HuH-7 (cell line): ENCODE measurements around the gene RAB33A.

Experiments
- DNase-seq: peaks from one replicate; pipeline ENCODE4 v3.0.0; 2011; ENCODE audit warnings: low spot score

RAB33A gene

DNA sequence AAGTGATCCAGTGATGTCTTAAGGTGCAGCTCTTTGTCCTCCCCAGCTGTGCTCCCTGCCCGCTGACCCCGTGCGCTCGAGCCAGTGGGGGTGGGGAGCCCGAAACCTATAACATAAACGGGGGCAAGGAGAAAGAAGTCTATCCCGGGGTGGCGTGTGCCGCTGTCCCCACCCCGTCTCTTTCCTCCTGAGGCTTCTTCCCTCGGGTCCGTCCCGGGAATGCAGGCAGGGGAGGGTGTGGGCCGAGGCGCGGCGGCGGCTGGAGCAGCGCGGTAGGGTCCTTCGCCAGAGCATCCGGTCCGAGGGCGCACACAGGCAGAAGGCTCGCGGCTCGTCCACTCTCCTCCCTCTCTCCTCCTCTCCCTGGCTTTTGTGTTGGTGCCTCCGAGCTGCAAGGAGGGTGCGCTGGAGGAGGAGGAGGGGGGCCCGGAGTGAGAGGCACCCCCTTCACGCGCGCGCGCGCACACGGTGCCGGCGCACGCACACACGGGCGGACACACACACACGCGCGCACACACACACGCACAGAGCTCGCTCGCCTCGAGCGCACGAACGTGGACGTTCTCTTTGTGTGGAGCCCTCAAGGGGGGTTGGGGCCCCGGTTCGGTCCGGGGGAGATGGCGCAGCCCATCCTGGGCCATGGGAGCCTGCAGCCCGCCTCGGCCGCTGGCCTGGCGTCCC is at the start of gene RAB33A:
Gene RAB33A (plus strand): TSS at position 517 of the 681 bp plus-strand sequence. CDS start 101 bp downstream, at position 618.
- no peak for DNase-seq

DNA sequence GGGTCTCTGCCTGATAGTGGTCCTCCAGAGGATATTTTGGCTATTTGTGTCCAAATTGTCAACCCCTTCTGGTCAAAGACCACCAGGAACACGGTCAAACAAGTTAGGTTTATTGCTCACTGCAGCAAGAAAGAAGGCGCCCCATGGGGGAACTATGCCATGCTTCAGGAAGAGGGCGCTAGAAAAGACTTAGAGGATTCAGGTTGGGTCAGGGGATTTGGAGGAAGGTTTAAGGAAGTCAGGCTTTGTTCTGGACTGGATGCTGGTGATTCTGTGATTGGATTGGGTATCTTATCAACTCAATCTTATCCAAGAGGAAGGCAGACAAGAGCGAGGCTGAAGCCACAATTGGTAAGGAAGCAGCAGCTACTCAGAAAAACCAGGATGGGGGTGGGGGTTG is 47.2 kb upstream of the RAB33A start:
- no peak for DNase-seq

DNA sequence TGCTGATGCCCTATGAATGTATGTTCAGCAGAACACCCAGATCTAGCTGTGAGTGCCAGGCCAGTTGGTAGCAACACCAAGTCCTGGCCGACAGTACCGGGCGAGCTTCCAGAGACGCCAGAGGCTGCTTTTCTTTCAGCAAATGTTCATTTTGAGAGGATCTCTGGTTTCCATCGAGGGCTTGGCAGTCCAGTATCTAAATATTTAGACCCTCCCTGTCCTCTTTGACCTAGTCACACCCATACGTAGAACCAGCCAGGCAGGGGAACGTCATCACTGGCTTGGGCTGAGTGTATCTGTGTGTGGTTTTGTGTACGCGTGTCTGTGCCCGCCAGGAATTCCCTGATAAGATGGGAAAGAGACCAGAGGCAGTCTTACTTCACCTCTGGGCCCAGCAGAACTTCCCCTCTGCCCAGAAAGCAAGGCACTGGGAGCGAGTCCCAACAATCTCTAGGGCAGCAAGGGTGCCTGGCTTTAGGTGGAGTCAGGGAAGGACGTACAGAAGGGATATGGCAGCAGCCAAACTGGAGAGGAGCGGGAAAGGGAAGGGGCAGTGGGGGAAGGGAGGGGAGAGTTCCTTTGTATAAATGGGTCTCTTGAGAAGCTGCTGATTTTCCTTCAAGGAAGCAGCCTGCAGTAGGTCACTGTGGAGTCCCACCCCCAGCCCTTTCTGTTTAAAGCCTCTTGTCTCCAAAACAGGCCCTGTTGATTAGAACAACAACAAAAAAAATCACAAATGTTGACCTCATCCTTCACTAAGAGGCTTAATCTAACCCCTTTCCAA is 46.5 kb upstream of the RAB33A start:
- no peak for DNase-seq

DNA sequence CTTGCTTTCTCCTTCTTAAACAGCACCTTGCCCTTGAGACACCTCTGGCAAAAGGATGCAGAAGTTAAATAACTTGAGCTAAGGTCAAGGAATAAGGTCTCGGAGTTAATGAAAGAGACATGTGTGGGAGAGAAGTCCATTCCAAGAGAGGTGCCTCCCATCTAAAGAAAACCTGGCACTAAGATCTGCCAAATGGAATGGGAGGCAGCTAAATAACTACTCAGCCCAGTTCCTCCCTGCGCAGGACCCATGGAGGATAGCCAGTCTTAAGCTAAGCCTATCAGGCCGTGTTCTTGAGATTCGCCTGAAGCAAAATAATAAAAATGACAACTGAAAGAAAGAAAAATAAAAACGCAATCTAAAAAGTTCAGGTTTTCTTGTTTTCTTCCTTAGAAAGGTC is 40.8 kb upstream of the RAB33A start:
- DNase-seq, result no peak

DNA sequence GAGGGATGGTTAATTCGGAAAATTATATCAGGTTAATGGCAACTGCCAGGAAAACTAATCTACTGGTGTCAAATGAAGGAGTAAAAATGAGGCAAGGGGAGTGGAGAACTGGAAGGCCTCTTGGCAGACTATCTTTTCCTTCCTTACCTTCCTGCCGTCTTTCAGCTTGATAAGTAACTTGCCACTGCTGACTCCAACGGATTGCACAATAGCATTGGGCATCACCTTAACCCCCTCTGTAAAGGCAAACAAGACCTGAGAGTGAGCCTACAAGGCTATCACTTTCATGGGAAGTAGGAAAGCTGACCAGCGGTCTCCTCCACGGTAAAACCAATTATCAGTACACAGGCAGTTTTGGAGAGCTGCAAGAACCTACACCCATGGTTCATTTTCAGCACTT is 35.3 kb upstream of the RAB33A start:
- DNase-seq, result no peak

DNA sequence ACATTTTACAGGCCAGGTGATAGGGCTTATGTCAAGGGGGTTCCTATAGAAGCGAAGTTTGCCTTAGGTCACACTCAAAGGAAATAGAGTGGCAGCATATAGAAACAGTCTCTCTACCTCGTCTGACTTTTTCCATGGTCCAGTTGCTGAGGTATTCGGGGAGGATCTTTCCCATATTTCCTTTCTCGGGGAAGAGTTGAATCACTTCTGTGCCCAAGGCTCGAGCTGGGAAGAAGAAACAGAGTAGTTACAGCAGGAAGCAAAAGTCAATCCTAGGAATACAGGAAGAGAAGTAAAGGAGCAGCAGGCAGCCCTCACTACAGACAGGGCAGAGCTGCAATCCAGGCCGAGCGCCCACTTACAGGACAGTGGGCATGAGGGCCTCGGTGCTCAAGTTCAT is 34.8 kb upstream of the RAB33A start:
- no peak for DNase-seq

DNA sequence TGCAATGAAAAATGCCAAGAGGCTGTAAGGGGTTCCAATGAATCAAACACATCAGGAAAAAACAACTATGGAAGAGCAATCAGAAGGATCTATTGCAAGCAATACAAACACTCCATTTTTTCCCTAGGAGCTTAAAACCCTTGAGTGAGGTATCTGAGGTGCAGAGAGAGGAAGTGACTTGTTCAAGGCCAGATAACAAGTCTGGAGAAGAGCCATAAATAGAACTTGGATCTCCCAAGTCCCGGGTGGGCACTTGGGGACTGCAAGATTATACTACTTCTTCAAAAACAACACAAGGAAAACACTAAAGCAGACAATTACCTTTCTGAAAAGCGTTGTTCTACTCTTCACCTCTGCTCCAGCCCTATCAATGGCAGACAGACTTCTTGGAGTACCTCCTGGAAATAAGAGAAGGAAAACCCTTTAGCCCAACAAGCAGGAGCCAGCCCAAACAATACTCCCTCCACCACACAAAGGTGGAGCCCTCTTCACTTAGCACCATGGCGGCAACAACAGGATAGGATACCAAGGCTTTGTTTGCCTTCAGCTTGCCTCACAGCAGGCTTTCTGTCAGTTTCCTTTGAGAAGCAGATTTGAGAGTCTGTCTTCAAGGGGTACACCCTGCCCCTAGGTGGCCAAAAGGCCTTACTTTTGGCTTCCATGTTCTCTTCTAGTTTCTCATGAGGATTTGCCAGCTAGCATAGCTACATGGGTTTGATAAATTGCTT is 32.1 kb upstream of the RAB33A start:
- DNase-seq, result no peak

DNA sequence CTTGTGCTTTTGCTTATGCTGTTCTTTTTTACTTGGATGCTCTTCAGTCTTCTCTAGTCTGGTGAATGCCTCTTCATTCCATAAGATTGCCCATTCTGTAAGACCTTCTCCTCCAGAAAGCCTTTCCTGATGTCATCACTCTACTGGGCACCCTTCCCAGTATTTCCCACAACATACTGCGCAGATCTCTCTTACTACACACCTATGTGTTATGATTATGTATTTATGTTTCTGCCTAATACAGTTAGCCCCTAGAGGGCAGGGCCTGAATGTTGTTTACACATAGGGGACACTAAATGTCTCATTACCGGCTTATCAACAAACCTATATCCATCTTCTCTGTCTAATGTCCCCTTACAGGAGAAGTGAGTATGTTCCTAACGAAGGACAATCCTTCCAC is 27.3 kb upstream of the RAB33A start:
- DNase-seq, result no peak

DNA sequence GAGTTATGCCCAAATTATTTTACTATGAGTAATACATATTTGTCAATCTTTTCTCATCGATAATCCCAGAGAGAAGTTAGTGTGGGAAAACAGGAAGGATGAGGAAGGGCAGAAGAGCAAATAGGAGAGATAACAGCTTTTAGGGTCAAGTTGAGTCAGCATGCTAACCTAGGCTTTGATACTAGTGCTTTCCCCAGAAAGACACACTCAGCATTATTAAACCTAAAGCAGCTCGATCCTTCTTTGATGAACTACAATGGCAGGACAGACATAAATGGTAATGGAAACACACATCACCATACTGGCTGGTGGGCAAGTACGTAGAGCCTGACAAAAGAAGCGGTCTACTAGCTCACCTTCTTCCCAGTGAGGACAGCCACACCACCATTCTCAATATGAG is 26.6 kb upstream of the RAB33A start:
- no peak for DNase-seq

DNA sequence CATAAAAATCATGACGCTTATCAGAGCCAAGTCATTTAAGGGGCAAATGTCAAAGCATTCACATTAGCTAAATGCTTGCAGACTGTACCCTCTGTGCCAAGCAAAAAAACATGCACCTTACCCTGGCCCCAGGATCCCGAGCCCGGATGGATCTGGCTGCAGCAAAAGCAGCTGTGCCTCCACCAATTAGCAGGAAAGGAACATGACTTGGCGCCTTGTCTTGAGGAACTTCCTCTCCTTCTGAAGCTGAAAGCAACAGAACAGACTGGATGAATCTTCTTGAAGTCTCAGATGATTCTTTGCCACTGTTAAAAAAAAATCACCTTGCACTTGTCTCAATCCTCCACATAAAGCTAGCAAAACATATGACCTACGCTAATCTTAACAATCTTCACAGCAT is 24.1 kb upstream of the RAB33A start:
- no peak for DNase-seq

DNA sequence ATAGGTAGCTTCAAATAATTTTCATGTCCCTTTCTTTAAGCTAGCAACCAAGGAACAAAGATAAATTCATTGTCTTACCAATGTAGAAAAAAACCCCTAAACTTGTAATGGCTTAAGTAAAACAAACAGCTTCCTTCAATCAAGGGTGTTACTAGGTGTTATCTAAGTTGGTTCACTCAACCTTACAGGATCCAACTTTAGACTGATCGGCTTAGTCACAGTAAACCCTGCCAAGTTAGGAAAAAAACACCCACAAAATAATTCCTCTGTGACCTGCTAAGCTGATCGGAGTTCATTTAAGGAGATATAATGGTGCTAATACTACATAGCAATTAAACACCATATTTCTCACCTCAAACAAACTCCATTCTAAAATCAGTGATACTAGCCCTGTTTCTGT is 16.2 kb upstream of the RAB33A start:
- no peak for DNase-seq

DNA sequence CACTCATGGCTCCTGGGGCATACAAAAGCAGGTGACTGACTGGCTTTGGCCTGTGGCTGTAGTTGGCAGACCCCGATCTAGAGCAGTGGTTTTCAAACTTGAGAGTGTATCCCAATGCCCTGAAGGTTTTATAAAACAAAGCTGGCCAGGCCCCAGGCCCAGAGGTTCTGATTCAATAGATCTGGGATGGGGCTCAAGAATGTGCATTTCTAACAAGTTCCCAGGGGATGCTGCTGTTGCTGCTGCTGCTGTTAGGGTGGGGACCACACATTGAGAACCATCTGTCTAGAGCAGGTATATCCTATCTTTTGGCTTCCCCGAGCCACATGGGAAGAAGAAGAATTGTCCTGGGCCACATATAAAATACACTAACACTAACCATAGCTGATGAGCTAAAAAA is 13.5 kb upstream of the RAB33A start:
- no peak for DNase-seq

DNA sequence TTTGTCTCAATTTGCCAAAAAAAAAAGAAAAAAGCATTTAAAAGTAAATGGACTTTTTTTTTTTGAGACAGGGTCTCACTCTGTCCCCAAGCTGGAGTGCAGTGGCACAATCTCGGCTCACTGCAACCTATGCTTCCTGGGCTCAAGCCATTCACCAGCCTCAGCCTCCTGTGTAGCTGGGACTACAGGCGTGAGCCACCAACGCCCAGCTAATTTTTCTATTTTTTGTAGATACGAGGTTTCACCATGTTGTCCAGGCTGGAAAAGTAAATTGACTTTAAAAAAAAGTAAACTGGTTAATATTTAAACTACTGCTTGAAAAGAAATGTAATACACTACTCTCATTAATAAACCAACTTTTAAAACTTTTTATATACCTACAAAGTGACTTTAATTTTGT is 12.0 kb upstream of the RAB33A start:
- DNase-seq, result no peak

DNA sequence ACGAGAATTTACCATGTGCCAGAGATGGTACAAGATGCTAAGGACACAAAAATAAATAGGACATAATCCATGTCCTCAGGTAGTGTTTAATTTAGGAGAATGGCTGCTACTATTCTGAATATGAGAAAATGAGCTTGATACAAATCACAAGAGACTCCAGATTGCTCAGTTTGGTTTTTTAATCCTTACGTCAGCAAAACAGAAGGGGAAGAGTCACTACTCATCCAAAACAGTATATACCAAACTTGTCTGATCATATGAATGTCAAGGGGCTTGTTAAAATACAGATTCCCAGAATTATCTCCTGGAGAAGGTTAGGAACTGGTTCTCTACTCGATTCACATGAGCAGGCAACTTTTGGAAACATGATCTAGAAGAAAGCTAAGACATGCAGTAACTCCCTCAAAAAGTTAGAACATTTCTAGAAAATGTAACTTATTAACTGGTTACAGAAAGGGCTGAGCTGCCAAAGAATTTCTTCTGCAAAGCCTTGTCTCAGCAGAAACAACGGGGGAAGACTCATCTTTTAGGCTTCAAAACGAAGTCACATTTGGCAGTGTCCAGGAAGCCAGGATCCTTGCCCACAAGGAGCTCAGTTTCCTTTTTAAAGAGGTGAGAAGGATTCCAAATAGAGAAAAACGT is 9.5 kb upstream of the RAB33A start:
- DNase-seq, result no peak

DNA sequence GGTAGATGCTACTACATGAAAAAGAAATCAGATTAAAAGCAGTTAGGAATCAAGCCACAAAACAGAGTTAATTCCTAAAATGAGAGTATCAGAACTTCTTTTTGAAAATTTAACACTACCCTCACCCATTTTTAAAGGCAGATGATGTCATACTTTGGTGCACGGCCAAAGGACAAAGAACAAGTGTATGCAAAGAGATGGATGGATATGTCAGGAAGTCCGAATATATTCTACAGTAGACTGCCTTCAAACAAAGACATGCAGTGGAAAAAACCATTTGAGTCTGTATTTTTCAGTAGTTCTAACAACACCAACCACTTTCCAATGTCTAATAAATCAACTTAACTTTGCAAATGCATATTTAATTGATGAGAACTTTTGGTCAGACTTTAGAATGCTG is 8.4 kb upstream of the RAB33A start:
- DNase-seq, result no peak

DNA sequence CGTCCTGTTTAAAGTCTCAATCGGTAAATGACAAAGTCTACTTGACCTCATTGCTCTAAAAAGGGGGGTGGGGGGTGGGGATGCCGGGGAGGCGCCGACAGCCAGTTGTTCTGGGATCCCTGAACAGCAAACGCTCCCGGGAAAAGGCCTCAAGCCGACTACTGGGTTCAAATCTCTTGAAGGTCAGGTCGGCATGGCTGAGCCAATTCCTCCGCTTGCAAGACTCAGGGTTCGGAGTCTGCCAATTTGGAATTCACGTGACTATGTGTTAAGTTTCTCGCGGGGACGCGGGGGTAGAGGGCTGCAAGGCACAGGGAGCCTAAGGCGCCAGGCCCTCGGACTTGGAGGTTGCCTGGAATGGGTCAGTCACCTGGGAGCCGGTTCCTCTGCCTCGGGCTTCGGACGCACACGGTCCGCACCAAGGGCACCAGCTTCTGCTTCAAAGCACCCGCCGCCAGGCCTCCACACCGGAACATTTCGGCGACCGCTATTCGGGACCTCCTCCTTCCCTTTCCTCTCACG is 6.5 kb upstream of the RAB33A start:
- no peak for DNase-seq

DNA sequence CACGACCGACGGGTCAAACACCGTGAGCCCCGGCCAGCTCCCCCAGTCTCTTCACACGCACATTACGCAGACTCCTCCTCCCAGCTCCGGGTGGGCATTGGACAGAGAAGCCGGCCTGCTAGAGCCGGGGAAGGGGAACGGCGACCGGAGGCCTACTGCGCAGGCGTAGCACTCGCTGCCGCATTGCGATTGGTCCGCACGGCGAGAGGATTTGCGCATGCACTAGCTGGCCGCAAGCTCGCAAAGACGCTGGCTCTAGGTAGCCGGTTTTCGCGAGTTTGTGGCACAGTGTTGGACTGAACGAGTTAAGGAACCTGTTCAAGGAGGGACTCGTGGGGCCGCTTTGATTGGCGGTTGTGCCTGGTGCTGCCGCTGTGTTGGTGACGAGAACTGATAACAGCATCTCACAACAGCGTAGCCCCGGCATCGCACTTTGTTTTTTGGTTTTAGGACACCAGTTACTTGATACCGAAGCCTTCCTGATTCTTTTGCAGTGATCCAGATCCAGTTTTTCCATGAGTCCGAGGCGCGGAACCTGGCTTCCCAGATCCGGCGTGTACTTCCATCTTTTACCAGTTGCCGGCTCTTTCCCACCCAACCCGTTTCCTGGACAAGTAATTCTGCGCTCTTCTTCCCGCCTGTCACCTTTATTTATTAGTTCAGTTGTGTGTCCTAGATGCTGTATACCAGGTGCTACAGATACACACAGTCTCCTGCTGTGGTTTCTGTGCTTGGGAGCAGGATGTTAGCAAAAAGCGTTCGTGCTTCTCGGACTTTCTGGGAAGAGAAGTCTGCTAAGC is 5.9 kb upstream of the RAB33A start, which contains the start of gene AIFM1:
Gene AIFM1 (minus strand): TSS at position 139 of the 800 bp plus-strand sequence. CDS start 185 bp downstream, outside the sequence.
- peak; percentile 86 for DNase-seq

DNA sequence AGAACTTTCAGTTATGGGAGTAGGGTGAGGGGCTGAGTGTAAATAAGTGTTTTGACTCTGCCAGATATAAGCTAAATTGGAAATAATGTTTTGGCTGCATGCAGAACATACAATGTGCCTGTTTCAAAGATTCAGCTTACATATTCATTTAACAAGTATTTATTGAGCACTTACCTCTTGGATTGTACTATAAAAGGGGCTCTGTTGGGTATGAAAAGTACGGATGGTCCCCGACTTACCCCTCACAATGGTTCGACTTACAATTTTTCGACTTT is 5.3 kb upstream of the RAB33A start:
- DNase-seq, result no peak

DNA sequence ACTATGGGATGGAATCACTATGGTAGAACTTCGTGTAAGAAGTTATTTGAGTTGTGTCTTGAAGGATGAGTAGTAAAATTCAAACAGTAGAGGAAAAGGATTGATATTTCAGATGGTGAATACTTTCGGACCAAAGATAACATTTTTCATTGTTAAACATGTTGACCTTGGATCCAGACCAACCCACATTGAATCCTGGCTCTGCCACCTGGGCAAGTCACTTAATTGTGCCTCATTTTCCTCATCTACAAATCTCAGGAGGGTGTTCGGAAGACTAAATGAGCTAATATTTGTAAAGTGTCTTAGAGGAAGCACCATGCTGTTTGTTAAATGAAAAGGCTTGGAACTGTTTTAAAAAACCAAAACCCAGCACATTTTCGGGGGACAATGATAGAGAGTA is 4.7 kb upstream of the RAB33A start:
- no peak for DNase-seq

DNA sequence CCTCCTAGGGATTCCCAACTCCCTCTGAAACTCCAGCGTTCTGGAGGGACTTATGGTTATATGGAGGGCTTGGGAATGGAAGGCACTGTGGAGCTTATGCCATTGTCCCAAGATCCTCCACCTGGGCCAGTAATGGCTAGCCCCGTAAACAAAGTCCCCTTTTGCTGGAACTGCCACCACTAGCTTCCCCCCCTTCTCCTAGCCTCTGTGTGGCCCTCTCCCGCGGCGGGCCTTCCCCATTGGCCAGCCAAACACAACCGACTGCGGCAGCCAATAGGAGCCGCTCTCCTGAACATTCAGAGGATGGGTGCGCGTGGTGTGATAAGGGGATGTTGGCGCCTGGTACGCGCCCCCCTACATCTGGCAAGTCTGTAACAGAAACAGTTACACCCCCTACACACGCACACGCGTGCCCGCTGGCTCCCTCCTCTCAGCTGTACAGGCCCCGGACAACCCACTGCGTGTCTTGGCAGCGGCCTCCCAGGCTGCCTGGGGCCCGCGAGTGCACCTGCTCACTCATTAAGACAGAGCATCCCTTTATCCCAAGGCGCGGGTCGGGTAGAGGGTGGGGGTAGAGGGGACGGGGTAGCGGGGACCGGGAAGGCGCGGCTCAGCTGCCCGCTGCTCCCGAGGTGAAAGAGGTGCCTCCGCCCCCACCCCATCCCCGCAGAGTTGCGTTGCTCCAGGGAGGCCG is 863 bp upstream of the RAB33A start:
- peak; percentile 88 for DNase-seq
